Activated CD4-positive, CD25-positive, alpha-beta regulatory T cell treated with anti-CD3 and anti-CD28 coated beads, Interleukin-2, amount 50 U/mL, for 72 hours (primary cell): ENCODE data around the gene SERGEF.
A peak's percentile ranks its signal among the peaks of the same experiment; 100 is the strongest.

ENCODE experiments used
- DNase-seq: peaks from one replicate; pipeline ENCODE4 v3.0.0; 2021

Gene SERGEF

GRCh38 chr11:17744151-17744940 is 268.5 kb downstream of the SERGEF start:
- DNase-seq, result no peak

GRCh38 chr11:17743808-17744119 is 269.1 kb downstream of the SERGEF start:
- DNase-seq, result no peak

GRCh38 chr11:17743026-17743807 is 269.6 kb downstream of the SERGEF start:
- DNase-seq, result no peak

GRCh38 chr11:17742019-17742418 is 270.8 kb downstream of the SERGEF start:
- no peak for DNase-seq

GRCh38 chr11:17741487-17741886 is 271.4 kb downstream of the SERGEF start:
- no peak for DNase-seq

- DNase-seq, result no peak
Measured at GRCh38 chr11:17740649-17741235, 272.1 kb downstream of the SERGEF start.

- DNase-seq, result no peak
Measured at GRCh38 chr11:17739945-17740338, 272.9 kb downstream of the SERGEF start.

GRCh38 chr11:17738151-17738973 is 274.5 kb downstream of the SERGEF start:
- DNase-seq, result peak; percentile 24
